HG03066 (cell line): ENCODE measurements around the gene CST4.
"Not testable (repeated sequence)": the region's sequence is repeated elsewhere in the genome, so short reads cannot be mapped to it uniquely, and the experiment has no call there.

Experiments
- ATAC-seq: cut with Tn5 transposase; IDR thresholded peaks from one replicate; pipeline ENCODE4 v1.9.1; 2021; ENCODE audit warnings: low read depth; ENCODE audit not compliant: unreplicated experiment

CST4 gene

DNA sequence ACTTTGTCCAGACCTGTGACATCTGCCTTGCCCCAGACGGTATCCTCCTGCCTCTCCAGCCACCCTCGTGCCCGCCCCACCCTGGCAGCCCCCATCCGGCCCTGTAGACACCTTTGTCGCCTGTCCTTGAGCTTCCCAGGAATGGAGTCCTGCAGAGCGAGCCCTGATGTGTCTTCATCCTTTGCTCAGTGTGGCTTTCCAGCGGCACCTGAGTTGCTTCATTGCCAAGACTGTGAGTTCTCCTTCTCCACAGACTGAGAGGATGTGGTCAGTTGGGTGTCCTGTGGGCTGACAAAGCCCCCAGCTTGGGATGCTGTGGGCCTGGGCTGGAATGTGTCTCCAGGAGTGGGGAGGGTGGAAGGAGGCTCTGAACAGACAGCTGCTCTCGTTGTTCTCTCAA is 1.7 kb upstream of the CST4 start:
- no peak for ATAC-seq

- ATAC-seq = no peak
Measured at GRCh38 chr20:23689399-23689690, 507 bp upstream of the CST4 start.

GRCh38 chr20:23687986-23688385 is 852 bp downstream of the CST4 start:
- ATAC-seq = no peak

GRCh38 chr20:23686046-23686750 is 2.6 kb downstream of the CST4 start:
- ATAC-seq = no peak

DNA sequence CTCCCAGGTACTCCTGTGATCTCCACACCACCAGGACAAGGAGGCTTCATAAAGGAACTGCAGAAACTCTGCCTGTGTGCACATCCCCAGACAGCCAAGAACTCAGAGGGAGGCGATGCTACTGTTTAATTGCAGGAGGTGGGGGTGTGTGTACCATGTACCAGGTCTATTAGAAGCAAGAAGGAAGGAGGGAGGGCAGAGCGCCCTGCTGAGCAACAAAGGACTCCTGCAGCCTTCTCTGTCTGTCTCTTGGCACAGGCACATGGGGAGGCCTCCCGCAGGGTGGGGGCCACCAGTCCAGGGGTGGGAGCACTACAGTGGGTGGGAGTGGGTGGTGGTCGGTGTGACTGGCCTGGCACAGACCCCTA is 3.3 kb downstream of the CST4 start:
- ATAC-seq = not testable (repeated sequence)

- no peak for ATAC-seq
Measured at GRCh38 chr20:23684261-23684660, 4.6 kb downstream of the CST4 start.

GRCh38 chr20:23683807-23684206 is 5.0 kb downstream of the CST4 start:
- no peak for ATAC-seq

DNA sequence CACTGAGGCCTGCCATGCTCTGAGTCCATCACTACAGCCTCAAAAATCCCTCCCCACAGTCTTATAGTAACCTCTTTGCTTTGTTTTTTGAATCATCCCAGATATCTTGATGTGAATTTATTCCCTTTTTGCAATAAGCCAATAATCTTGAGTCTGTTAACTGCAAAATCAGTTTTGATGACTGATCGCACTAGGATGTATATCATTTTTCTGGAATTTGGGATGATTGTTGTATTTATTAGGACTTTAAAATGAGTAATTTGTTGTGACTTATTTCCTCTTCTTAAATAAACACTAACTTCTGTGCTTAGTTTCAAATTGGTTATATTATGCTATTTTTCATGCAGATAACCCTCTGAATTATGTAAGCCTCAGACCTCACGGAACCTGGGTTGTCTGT is 5.6 kb downstream of the CST4 start:
- ATAC-seq = no peak

DNA sequence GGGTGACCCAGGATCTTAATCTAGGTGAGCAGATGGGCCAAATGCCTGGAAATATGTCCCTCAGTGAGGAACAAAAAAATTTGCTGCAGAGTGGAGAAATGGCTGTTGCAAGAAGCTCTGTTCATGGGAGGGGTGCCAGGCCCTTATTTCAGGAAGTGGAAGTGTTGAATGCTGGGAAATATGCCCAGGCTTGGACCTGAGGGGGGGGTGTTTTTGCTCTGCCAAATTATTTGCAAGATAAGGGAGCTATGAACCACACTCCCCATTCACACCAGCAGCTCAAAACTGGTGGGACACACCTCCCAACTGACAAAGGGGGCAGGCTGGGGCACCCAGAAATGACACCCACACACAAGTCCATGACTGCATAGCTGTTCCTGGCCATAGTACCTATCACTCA is 8.7 kb downstream of the CST4 start:
- no peak for ATAC-seq

DNA sequence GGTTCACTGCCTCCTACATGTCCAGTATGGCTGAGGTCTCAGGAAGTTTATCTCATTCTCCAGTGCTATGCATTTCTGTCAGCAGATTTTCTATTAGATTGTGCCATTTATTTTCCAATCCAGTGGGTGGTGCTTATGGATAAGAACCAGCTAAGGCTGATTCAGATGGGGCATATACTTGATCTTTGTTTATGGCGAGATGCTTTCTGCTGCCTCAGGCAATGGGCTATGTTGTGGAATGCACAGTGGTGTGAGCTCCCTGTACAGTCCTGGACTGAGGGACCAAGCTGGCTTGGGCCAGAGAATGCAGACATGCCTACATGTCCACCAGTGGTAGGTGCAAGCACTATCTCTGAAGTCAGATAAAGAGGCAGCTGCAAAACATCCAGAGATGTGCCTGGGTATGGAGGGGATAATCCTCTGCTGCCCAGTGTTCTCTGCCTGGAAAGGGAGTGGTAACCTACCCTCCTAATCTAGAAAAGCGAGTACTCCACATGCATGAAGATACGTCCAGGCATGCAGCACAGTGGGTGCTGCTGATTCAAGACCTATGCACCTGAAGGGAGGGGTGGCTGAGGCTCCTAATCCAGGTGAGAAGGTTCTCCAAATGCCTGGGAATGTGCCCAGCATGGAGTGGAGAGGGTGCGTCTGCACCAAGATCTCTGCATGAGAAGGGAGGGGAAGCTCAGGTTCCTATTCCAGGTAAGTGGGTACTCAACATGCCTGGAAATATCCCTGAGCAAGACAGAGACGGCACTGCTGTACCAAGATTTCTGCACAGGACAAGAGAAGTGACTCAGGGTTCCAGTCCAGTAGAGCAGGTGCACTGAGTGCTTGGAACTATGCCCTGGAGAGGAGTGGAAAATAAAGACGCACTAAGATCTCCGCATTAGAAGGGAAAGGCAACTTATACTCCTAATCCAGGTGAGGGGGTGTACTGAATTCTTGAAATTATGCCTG is 9.4 kb downstream of the CST4 start:
- no peak for ATAC-seq

GRCh38 chr20:23673209-23673608 is 15.6 kb downstream of the CST4 start:
- no peak for ATAC-seq

DNA sequence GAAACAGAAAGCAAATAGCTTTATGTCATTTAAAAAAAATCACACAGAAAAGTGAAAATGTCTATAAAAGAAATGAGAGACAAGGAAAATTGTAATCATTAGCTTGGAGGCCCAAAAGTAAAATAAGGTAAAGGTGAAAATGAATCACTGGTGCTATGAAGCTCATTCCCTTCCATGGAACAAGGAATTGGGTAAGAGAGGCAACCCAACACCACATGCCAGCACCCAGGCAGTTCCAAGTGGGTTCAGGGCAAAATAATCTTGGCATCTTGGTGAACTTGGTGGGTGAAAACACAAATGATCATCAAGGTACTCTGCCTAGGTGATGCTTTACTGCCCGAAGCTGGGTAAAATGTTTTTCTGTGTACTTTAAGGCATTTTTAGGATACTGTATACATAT is 16.7 kb downstream of the CST4 start:
- no peak for ATAC-seq

DNA sequence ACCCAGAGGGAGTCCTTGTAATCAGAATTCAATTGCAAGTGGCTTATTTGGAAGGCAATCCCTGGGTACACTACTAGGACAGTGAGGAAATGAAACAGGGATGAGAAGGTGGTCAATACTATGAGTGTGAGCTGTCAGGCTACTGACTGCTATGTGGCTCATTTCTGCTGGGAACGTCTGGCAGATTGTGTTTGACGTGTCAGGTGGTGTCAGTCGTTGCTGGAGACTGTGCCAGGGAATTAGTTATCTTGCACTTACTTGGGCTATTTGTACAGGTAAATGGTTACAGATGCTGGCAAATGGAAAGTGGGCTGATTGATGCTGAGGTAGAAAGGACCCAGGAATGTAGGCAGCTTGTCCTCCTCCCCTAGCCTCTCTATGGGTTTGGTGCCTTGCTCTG is 17.4 kb downstream of the CST4 start:
- no peak for ATAC-seq

GRCh38 chr20:23670361-23670760 is 18.5 kb downstream of the CST4 start:
- ATAC-seq = no peak

- no peak for ATAC-seq
Measured at GRCh38 chr20:23669866-23670265, 19.0 kb downstream of the CST4 start.

GRCh38 chr20:23669327-23669726 is 19.5 kb downstream of the CST4 start:
- no peak for ATAC-seq

- no peak for ATAC-seq
Measured at GRCh38 chr20:23668477-23668951, 20.3 kb downstream of the CST4 start.

DNA sequence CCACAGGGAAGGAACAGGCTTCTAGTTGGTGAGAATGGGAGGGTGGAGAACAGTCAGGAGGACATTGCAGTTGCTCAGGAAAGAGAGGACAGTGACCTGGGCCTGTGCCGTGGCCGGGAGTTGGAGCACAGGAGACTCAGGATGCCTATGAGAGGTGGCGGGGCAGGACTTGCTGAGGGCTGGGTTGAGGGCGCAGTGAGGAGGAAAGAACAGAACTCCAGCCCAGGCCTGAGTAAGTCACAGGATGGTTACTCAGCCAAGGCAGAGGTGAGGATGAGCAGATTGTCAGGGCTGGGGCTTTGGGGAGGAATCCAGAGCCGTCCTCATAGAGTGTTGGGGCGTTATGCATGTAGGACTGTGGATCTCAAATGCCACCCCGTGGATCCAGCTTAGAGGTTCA is 21.2 kb downstream of the CST4 start:
- ATAC-seq = no peak

GRCh38 chr20:23666698-23667097 is 22.1 kb downstream of the CST4 start:
- no peak for ATAC-seq

DNA sequence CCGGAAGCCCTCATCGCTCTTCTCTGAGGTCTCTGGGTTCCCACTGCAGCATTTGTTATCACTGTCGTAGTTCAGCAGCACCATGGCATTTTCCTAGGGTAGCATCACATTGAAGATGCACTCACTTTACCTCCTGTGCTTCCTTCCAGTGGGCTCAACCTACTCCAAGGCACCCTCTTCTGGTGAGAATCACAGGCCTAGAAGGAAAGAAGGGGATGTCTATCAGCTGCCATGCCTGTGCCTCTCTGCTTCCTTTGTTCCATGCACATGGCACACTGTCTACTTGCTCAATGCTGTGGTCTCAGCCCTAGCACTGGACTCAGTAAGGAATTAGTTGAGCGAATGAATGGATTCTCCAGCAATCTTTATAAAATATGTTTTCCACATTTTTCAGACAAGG is 22.6 kb downstream of the CST4 start:
- no peak for ATAC-seq

DNA sequence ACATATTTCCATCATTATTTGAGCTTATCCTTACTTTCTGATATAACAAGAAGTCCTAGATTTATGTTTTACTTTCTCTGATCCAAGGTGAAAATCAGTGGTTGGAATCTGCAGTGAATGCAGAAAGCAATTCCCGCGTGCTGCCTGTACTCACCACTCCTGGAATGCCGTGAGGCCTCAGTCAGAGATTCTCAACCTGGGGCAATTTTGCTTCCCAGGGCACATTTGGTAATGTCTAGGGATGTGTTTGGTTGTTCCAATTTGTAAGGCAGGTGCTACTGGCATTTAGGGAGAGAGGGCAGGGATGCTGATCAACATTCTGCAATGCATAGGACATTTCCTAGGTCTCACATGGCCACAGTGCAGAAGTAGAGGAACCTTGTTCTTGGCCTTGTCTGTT is 23.9 kb downstream of the CST4 start:
- ATAC-seq = no peak

- ATAC-seq = not testable (repeated sequence)
Measured at GRCh38 chr20:23664046-23664445, 24.8 kb downstream of the CST4 start.
